Stimulated activated CD8-positive, alpha-beta memory T cell treated with anti-CD3 and anti-CD28 coated beads, Interleukin-4, amount 100 ng/mL, for 24 hours (primary cell): Measurements from ENCODE around the gene NT5DC1.

Source experiments
- DNase-seq: peaks from one replicate; pipeline ENCODE4 v3.0.0-alpha.2; 2020; ENCODE audit warnings: low read depth

The NT5DC1 gene

DNA sequence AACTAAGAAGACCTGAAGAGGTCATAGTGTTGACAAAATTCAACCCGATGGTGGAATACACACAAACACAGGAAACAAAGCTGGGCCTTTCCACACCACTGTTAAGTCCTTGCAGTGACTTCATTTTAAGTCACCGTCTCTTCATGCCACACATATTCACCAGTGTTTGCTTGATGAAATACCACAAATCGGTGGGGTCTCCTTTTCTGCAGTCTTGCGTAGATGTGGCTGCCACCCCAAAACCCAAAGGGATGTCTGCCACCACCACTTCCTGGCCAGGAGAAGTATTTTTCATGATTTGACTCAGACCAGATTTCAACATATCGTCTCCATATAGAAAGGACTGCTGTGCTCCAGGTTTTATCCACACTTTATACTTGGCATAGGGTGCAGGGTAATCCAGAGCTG, 36.3 kb downstream of the NT5DC1 start:
- peak; percentile 8 for DNase-seq

DNA sequence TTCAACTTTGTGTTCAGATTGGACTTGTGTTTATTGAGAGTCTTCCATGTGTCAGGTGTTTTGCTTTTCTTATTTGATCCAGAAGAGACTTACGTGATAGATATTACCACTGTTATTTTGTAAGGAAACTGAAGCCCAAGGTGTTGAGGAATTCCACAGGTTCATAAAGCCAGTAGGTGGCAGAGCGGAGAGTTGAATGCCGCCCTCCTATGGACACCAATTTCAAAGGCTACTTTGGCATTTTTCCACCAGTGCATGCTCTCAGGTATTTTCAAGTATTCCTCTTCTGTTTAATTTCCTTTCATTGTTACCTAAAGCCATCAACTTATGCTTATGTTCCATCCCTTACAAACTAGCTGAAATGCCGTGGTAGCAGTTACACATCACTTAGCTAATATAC, 39.3 kb downstream of the NT5DC1 start:
- DNase-seq, result no peak

DNA sequence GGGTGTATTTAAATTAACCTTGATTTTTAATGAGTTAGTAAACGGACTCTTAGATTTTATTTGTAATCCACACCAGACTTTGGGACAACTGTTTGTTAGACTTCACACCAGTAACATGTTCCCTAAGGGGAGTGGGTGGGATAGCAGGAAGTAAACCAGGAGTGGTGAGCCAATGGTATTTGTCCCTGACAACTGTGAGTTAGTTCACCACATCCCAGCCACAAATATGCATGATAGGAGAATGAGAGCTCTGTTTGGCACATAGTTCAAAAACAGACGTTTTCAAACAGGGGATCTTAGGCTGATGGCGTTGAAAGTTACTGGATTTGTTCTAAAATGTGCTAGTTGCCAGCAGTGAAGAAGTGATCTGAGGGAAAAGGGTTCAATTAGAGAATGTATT, 44.0 kb downstream of the NT5DC1 start:
- DNase-seq, result no peak

DNA sequence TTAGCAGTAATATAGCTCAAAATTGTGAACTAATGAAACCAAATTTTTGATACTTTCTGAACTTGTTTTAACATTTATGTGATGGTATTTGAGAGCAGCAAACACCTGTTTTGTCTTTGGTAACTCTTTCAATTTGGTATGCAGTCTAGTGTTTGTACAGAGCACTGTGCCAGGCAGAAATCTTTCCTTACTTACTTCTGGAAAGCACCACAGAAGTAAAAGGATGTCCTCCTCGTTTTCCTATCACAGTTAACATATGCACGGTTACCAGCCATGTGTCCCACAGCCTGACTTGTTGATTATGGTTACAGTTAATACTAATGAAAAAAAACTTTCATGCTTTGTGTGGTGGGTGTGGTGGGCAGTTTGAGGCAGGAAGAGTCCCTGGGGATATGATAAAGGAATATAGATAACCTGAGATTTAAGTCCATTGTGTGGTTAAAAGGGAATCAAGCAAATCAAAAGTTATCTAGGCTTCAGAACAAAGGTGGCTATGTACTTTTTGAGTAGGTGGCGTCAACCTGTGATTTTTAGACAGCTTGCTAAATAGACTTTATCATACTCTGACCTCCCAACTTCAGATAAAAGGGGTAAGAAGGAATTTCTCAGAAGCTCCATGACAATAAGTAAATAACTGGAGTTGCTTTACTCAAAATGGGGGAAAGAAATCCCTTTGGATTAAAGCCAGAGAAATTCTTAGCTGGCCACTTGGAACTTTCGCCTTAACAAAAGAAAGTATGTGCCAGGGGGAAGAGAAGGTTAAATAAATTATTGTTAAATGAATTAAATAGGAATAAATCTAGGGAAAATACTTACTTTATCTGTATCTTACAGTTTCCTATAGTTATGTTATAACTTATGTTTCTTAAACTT, 45.4 kb downstream of the NT5DC1 start:
- DNase-seq, result no peak

DNA sequence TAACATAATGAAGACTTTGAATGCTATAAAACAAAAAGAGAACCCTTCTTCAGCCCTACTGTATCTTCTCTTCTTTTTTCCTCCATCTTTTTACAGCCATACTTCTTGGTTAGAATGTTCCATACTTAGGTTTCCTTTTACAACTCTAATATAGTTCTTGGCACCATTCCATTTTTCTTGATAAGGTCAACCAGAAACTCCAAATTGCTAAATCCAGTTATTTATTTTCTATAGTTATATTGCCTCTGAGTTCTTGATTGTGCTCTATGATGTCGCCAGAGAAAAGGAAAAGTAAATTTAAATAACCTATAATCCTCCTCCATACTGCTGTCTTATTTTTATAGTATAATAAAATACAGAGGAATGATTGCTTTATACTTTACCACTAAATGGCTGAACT, 52.0 kb downstream of the NT5DC1 start:
- no peak for DNase-seq

DNA sequence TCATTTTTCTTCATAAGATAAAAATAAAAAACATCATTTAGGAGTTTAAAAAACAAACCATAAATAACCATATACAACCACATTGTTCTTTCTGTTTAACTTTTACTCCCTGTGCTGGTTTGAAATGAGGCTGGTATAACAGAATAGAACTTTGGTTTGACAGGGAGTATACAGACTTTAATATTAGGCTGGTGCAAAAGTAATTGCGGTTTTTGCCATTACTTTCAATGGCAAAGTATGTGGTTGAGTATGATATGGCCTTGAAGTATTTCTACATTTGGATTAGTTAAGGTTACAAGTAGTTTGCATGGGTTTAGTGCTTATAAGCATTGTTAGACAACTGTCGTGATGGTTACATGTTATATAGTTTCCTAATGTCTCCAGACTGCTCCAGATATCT, 54.2 kb downstream of the NT5DC1 start:
- no peak for DNase-seq

DNA sequence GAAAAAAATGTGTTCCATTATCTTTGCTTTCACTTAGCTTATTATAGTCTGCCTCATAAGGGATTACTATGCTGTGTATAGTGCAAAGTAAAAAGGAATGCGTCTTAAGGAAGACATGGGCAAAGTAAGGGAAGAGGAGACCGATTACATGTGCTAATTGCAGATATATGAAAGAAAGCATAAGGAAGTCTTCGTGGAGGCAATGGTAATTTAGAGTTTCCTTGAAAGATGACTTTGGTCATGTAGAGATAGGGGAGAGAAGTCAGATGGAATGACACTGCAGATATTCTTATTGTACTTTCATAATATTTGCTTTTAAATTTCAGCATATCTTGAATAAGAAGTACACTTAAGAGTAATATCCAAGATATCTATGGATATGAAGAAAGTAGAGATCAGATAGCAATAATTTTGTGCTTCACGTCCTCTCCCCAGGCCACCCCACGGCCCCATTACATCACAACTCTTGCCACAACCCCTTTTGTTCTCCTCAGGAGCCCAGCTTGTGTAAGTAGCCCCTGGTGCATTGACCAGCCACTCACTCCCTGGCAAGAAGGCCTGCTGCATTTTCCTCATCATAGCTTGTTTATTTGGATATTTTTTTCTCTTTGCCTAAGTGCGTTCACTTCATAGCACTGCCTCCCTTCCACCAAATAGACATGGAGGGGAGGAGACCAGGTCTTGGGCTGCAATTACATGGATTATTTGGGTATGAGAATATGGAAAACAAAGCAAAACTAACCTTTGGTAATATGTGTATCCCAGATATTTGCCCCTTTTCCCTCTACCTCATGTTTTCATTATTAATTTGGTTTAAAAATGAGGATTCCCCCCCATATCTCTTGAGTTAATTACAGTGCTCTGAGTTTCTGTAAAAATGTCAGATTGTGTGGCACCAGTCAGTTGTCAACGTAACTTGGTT, 56.0 kb downstream of the NT5DC1 start:
- DNase-seq, result no peak

DNA sequence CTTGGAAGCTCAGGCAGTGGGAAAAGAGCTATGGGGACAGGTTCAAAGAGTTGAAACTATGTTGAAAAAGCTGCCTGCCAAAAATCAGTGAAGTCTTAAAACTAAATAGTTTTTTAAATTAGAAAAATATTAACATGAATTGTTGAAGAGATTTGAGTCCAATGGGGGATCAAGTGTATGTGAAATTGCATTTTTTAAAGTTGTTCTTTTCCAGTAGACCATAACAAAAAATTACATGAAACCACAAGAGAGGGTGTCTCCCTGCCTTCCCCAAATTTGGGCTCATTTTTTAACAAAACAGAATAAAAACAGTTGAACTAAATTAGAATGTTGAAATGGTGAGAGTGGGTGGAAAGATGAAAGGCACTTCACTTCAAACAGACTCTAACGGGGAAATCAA, 56.7 kb downstream of the NT5DC1 start:
- no peak for DNase-seq

DNA sequence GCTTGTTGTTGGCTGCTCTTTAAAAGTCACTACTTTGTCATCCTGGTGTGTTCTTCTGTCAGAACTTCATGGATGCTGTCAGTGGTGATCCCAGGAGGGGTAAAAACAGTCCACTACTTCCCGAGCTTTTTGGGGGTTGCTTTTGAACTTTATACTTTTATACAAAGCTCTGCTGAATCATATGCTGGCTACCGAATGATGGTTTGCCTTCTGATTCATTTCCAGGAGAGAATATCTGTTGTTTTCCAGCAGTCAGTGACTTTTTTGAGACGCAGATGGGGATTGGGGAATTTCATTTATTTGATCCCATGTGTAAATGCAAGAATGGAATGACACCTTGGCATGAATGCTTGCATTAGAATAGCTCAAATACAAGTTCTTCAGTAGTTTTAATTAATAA, 58.0 kb downstream of the NT5DC1 start:
- no peak for DNase-seq

DNA sequence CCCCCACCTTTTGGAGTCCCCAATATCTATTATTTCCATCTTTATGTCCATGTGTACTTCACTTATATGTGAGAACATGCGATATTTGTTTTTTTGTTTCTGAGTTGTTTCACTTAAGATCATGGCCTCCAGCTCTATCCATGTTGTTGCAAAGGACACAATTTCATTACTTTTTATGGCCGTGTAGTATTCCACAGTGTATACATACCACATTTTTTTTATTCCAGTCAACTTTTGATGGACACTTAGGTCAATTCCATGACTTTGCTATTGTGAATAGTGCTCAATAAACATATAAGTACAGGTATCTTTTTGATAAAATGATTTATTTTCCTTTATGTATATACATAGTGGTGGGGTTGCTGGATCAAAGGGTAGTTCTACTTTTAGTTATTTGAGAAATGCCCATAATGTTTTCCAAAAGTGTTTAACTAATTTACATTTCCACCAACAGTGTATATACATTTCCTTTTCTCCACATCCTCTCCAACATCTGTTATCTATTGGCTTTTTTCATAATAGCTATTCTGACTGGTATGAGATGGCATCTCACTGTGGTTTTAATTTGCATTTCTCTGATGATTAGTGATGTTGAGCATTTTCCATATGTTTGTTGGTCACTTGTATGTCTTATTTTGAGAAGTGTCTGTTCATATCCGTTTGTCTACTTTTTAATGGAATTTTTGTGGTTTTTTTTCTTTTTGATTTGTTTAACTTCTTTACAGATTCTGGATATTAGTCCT, 59.3 kb downstream of the NT5DC1 start:
- DNase-seq, result no peak

DNA sequence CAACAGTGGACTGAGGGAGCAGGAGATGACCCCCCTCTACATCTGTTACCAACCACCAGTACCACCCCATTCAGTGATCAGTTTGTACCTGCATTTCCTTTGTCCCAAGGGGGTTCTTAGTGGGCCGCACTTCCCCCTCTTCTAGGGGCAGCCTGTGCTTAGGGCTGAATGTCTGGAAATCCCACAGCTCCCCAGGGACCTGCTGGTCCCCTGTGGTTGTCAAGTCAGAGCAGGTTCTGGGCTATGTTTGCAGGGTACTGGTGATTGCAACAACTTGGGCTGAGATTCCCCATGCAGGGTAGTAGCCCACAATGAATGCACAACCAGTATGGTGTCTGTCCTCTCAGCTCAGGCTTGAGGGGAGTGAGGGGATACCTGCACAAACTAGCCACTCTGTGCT, 64.9 kb downstream of the NT5DC1 start:
- DNase-seq, result no peak

DNA sequence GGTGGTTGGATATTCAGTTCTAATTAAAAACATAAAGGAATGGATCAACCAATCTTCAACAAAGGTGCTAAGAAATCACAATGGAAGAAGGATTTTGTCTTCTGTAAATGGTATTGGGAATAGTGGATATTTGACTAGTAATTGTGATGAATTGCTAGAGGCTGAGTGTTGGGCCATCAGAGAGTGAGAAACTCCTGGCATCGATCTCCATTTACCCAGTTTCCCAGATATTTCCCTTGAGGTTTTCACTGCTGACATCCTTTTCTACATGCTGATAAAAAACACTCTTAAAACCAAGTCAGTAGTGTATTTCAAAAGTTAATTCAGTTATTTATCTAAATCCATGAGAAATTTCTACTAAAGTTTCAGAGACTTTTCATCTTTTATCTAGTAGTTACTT, 65.7 kb downstream of the NT5DC1 start:
- DNase-seq, result no peak

DNA sequence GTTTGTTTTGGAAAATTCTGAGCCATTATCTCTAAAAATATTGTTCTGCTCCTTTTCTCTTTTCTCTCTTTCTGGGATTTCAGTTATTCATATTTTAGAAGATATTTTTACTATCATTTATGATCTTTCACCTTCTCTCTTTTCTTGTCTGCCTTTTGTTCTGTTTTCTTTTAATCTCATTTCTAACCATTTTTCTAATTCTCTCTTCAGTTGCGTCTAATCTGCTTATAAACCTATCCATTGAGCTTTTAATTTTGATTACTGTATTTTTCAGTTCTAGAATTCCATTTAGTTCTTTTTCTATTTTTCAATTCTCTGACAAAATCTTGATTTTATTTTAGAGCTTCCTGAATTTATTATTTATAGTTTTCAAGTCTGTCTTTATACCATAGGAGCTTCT, 67.5 kb downstream of the NT5DC1 start:
- DNase-seq, result no peak

DNA sequence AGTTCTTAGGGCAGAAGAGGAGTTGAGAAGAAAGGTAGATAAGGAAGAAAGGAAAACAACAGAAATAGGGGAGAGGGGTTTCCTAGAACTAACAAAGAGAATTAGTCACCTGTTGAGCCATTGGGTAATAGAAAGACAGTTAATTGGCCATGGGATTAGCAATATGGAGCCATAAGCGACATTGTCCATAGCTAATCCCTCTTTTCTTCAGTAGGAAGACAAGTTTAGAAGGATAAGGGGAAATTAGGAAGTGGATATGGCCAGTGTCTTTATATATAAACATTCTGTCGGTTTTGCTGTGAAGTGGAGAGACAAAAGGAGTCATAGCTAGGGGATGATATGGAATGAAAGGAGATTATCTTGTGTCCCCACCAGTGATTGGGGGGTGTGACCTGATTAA, 69.2 kb downstream of the NT5DC1 start:
- DNase-seq, result no peak

DNA sequence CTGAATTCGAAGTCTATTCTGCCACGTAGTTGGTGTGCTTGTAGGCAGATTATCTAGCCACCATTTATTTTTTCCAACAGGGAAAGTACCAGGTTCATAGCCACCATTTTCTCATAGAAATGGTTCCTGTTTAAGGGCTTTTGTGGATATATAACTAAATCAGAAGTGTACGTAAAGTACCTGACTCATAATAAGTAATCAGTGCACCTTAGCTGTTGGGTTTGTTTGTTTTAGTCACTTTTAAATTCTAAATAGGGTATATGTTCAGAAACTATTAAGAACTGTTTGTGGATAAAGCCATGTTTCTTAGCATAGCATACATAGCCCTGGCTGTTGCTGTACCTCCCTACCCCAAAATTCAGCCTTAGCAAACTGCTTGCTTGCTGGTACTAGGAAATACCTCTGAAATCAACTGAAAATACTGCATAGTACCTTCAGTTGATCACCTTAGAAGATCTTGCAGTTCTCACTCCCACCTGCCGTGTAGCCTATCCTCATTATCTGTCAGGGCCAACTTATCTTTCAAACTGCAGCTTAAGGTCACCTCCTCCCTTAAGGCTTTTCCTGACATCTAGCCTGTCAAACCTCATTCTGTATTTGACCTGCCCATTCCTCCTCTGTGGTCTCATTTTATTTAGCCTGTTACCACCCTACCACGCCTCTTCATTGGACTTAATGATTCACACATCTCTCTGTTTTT, 69.9 kb downstream of the NT5DC1 start:
- no peak for DNase-seq

DNA sequence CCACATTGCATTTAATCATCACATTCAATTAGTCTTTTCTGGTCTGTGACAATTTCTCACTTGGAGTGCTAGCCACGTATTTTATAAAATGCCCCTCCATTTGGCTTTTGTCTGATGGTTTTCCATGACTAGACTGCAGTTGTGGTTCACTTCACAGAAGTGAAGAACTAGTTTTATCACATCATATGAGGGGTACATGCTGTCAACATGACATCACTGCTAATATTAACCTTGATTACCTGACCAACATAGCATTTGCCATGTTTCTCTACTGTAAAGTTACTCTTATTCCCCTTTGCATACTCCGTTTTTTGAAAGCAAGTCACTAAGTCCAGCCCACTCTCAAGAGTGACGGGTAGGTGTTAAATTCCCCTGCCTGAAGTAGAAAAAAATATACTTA, 73.3 kb downstream of the NT5DC1 start:
- no peak for DNase-seq

DNA sequence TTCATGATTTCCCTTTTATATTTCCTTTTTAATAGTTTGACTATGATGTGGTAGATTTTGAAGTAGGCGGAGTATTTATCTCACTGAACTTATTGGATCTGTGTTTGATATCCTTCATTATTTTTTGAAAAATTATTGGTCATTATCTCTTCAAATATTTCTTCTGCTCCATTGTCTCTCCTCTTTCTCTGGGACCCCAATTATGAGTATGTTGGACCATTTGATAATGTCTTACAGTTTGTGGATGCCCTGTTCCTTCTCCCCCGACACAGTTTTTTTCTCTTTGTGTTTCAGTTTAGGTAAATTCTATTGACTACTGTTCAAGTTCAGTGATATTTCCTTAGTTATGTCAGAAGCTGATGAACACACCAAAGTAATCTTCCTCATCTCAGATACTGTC, 74.7 kb downstream of the NT5DC1 start:
- DNase-seq, result no peak

DNA sequence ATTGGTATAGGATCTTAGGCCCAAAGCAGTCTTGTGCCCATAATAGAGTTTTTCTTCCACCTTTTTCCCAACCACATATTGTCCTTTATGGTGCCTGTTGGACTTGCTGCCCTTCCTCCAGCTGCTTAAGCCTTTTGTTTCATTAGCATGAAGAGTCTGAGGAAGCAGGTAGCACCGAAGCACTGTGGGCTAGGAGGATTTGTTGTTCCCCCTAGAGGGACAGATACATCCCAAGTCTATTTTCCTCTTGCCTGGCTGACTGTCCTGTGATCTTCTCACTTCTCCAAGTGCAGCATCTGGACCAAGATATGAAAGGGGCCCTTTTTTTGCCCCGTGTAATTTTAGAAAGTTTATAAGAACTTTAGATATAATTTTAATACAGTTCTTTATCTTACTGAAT, 75.9 kb downstream of the NT5DC1 start:
- no peak for DNase-seq

DNA sequence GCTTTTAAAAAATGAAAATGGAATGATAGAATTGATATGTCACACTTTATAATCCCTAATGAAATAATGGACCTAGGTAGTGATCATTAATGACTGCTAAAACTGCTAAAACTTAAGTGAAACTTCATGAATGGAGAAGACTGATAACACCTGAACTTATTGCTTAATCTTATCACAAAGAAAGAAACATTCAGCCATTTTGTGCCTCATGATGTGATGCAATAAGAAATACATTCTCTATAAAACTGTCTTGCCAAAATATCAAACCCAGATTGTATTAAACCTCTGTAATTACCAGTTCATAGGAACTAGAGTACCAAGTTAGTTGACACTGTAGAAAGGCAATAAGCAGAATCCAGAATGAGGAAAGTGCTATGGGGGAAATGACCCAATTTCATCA, 79.7 kb downstream of the NT5DC1 start:
- DNase-seq, result no peak

DNA sequence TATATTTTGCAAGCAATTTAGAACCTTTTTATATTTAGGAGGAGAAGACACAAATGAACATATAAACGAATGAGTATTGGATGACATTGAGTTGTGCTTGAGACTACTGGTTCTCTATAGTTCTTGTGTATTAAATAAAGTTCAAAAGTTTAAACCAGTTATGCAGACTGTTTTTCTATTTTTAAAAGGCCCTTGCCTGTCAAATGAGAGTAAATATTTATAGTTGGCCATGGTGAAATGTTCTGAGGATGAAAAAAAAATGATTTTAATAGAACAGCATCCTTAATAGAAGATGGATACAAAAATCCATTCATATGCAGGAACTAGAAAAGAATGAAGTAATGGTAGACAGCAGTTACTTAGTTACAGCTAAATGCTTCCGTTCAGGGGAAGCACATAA, 88.8 kb downstream of the NT5DC1 start:
- no peak for DNase-seq

DNA sequence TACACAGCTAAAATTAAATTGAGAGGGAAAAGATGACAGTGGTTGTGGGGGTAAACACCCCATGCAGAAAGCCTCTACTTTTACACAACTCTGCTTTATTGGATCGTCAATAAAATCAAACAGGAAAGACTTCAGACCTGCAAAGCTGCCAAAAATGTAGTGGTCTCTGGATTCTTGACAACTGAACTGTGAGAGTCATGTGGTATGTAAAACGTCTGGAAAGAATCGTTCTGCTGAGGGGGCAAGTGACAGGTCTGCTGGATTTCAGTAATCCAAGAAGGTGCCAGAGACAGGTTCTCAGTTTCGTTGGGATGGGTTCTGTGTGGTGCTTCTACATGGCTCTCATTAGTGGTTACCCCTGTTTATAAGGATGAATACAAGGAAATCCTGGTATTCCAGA, 89.9 kb downstream of the NT5DC1 start:
- DNase-seq, result no peak

DNA sequence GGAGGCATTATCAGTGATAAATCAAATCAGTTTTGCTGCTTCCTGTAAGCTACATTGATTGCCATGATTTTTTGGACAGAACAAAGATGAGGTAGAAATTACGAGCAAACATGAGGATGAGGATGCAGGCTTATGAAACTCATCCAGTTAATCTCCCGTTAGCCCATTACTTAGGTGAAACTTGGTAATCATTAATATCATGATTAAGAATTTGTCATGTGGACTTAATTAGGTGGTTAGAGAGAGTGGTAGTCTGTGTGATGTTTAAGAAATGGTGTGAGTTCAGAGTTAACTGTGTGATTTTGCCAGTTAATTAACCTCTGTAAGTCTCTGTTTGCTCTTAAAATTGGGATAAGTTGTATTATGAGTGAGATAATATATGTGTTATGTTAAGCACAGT, 91.2 kb downstream of the NT5DC1 start:
- DNase-seq, result no peak
